NK-92 treated with Interleukin-12 subunit alpha and Interleukin-12 subunit beta, amount 100 ng/mL, for 24 hours (cell line): ENCODE results near the gene CSMD2.
"Not testable (repeated sequence)": the region's sequence is repeated elsewhere in the genome, so short reads cannot be mapped to it uniquely, and the experiment has no call there.

ENCODE experiments used
- DNase-seq: peaks from one replicate; lab custom pipeline; 2025; lab: John Stamatoyannopoulos, UW

Gene CSMD2

GRCh38 chr1:34108269-34108668 lies 56.8 kb downstream of the CSMD2 start:
- DNase-seq = no peak

GRCh38 chr1:34101151-34101550 lies 63.9 kb downstream of the CSMD2 start:
- no peak for DNase-seq

GRCh38 chr1:34100332-34100731 lies 64.7 kb downstream of the CSMD2 start:
- no peak for DNase-seq

GRCh38 chr1:34092399-34092798 lies 72.6 kb downstream of the CSMD2 start:
- DNase-seq = not testable (repeated sequence)

- DNase-seq = no peak
These were observed 75.3 kb downstream of the CSMD2 start for GRCh38 chr1:34089731-34090130.

GRCh38 chr1:34087986-34088385 lies 77.0 kb downstream of the CSMD2 start:
- no peak for DNase-seq

- DNase-seq = no peak
These were observed 78.5 kb downstream of the CSMD2 start for GRCh38 chr1:34086561-34086960.

- DNase-seq = no peak
These were observed 81.1 kb downstream of the CSMD2 start for GRCh38 chr1:34083974-34084373.

GRCh38 chr1:34082085-34082670 lies 82.9 kb downstream of the CSMD2 start:
- not testable (repeated sequence) for DNase-seq

GRCh38 chr1:34078383-34078782 lies 86.6 kb downstream of the CSMD2 start:
- no peak for DNase-seq

- DNase-seq = no peak
These were observed 89.5 kb downstream of the CSMD2 start for GRCh38 chr1:34075576-34075975.

- no peak for DNase-seq
These were observed 91.9 kb downstream of the CSMD2 start for GRCh38 chr1:34073028-34073695.

- DNase-seq = no peak
These were observed 94.7 kb downstream of the CSMD2 start for GRCh38 chr1:34070201-34070836.

- no peak for DNase-seq
These were observed 97.9 kb downstream of the CSMD2 start for GRCh38 chr1:34066981-34067603.

- DNase-seq = no peak
These were observed 98.9 kb downstream of the CSMD2 start for GRCh38 chr1:34066166-34066565.

GRCh38 chr1:34065498-34065897 lies 99.5 kb downstream of the CSMD2 start:
- no peak for DNase-seq

- no peak for DNase-seq
These were observed 104.1 kb downstream of the CSMD2 start for GRCh38 chr1:34060901-34061415.

GRCh38 chr1:34060187-34060730 lies 104.8 kb downstream of the CSMD2 start:
- no peak for DNase-seq

- DNase-seq = no peak
These were observed 107.5 kb downstream of the CSMD2 start for GRCh38 chr1:34057347-34058130.

- DNase-seq = no peak
These were observed 109.2 kb downstream of the CSMD2 start for GRCh38 chr1:34055818-34056217.

- DNase-seq = no peak
These were observed 110.1 kb downstream of the CSMD2 start for GRCh38 chr1:34054920-34055319.

GRCh38 chr1:34053660-34054059 lies 111.4 kb downstream of the CSMD2 start:
- DNase-seq = no peak
